ENCODE results near the gene SAMD8.
A peak's percentile ranks its signal among the peaks of the same experiment; 100 is the strongest.
"Not testable (repeated sequence)": the region's sequence is repeated elsewhere in the genome, so short reads cannot be mapped to it uniquely, and the experiment has no call there.

Gene SAMD8

GRCh38 chr10:75107756-75108683 is 3.4 kb upstream of the SAMD8 start:
- DNase-seq, result no peak

DNA sequence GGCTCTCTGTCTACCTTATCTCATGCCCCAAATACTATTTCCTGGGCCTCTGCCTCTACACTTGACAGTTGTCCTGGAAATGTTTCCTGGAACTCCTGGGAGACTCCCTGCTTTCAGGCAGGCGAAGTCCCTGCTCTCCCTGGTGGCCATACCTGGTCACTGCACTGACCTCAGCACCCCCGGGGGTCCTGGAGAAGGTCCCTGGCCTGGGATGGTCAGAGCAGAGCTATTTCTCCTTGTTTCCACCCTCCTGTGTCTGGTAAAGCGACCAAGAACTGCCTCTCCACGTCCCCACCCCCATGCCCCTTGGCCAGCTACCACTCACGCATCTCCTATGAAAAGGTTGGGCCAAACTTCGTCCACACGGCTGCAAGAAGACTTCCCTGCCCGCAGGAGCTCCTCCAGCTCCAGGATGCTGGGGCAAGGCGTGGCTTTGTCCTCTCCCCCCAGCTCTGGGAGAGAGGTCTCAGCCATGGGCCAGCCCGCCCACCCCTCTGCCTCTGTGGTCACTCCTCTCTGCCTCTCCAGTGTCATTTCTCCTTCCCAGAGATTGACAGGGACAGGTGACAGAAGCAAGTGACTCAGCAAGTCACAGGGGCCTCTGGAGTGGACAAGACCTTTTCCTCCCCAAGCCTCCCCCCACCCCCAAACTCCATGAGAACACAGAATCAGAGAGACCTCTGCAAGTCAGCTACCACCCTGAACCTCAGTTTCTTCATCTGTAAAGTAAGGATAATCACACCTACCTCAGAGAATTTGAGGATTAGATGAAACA is 2.6 kb upstream of the SAMD8 start:
- DNase-seq, result peak; percentile 36

DNA sequence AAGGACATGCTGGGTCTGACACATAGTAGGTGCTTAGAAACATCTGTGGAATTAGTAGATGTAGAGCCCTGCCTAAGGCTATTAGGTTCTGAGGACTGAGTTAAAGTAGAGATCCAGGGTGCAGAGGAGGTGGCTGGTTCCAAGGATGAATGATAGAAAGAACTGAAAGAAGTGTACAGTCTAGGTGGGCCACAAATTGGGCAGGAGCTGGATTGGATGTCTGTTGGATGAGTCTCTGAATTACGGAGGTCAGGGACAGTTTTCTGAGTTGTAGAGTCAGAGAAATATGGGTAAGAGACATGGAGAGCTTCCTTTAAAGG is 2.0 kb upstream of the SAMD8 start:
- no peak for DNase-seq

DNA sequence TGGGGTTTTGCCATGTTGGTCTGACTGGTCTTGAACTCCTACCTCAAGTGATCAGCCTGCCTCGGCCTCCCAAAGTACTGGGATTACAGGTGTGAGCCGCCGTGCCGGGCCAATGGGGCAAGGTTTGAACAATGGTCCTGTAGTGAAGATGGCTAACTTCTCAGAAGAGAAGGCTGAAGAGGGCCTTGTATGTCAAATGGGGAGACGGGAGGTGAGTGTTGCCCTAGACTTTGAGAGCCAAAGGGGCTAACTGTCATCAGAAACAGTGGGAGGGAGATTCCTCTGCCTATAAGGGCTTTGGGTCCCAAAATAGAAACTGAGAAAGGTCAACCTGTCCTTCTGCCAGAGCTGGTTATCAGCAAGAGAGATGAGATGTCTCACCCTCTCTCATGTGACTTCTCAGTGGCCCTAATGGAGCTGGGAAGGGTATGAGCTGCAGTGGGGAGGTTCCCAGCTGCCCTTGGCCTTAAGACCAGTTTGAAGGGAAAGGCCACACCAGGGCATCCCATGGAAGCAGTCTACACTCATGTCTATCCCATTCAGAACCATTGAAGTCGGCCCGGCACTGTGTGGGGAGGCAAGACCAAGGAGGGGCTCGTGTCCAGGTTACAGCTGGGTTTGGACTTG is 1.3 kb upstream of the SAMD8 start:
- no peak for DNase-seq

- DNase-seq, result peak; percentile 73
These were observed 637 bp downstream of the SAMD8 start for GRCh38 chr10:75111907-75112679.

DNA sequence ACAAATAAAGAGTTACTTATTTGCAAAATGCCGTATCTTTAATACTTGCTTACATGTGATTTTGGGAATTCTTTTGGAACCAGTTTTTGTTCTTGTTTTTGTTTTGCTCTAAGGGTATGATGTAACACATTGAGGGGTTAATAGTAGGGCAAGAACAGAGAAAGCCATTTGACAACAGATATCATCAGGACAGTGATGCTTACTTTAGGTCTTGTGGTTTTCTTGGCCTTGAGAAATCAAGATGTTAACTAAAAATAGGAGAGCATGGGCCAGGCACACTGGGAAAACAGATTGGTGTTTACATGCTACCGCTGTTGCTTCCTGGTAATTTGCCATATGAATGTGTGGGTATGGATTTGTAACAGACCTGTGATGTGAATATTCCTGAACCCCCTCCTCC is 3.7 kb downstream of the SAMD8 start:
- peak; percentile 67 for DNase-seq

DNA sequence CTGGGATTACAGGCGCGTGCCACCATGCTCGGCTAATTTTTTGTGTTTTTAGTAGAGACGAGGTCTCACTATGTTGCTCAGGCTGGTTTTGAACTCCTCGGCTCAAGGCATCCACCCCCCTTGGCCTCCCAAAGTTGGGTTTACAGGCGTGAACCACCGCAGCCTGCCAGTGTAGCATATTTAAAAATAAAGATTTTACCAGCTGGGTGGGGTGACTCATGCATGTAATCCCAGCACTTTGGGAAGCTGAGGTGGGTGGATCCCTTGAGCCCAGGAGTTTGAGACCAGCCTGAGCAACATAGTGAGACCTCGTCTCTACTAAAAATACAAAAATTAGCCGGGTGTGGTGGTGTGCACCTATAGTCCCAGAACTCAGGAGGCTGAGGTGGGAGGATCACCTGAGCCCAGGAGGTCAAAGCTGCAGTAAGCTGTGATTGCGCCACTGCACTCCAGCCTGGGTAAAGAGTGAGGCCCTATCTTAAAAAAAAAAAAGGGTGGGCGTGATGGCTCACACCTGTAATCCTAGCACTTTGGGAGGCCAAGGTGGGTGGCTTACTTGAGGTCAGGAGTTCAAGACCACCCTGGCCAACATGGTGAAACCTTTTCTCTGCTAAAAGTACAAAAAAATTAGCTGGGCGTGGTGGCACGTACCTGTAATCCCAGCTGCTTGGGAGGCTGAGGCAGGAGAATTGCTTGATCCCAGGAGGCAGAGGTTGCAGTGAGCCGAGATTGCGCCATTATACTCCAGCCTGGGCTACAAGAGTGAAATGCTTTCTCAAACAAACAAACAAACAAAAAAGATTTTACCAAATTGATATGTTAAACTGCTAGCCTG is 5.7 kb downstream of the SAMD8 start:
- DNase-seq, result not testable (repeated sequence)

- no peak for DNase-seq
These were observed 6.5 kb downstream of the SAMD8 start for GRCh38 chr10:75117995-75118394.

- DNase-seq, result not testable (repeated sequence)
These were observed 8.1 kb downstream of the SAMD8 start for GRCh38 chr10:75119444-75120066.

DNA sequence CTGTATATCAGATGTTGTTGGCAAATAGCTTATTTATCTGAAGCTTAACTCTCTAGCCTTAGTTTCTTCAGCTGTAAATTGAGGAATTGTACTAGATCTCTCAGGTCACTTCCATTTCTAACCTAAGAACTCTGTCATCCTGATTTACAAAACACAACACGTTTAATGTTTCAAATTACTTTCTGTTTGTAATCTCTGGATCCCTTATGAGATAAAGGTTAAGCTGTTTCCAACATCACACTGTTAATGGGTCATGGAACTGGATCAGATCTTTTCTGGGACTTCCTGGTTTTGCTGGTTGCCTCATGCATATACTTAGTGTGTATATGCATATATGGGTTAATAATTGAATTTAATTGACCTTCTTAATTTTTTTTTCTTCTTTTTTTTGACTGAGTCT is 9.9 kb downstream of the SAMD8 start:
- DNase-seq, result peak; percentile 14

DNA sequence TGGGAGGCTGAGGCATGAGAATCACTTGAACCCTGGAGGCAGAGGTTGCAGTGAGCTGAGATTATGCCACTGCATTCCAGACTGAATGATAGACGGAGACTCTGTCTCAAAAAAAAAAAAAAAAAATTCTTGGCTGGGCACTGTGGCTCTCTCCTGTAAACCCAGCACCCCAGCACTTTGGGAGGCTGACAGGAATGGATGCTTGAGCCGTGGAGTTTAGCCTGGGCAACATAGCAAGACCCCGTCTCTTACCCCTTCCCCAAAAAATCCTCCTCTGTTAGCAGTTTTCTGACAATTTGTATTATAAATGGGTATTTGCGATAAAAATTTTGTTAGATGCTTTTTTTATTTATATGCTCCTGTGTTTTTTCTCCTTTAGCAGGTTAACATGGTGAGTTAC is 11.0 kb downstream of the SAMD8 start:
- DNase-seq, result no peak

- no peak for DNase-seq
These were observed 11.7 kb downstream of the SAMD8 start for GRCh38 chr10:75123088-75123682.

DNA sequence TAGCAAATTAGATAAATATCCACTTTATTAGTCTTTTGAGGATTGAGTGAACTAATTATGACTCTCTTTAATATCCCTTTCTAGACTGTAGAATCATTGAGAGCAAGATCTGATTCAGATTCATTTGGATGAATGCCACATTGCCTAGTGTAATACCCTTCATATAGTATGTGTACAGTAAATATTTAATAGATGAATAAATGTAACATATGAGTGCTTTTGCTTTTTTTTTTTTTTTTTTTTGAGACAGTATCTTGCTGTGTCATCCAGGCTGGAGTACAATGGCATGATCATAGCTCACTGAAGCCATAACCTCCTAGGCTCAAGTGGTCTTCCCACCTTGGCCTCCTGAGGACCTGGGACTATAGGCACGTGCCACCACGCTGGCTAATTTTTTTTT is 14.8 kb downstream of the SAMD8 start:
- no peak for DNase-seq

- DNase-seq, result peak; percentile 31
These were observed 16.0 kb downstream of the SAMD8 start for GRCh38 chr10:75127471-75127870.

- not testable (repeated sequence) for DNase-seq
These were observed 17.5 kb downstream of the SAMD8 start for GRCh38 chr10:75128985-75129384.

DNA sequence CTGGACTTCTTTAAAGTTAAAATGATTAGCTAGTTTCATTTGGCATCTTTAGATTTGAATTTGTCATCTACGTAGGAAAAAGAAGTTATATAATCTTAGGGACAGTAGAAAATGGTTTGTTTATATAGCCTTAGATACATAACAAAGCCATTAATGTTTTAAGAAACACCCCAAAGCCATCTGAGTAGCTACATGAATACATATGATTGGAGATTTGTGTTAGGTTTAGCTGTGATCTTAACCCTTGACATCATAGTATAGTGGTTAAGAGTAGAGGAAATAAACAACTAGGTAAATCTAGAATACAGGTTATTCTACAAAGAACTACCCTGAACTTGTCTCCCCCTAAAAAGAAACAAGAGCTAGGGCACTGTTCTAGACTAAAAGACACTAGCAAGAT is 18.1 kb downstream of the SAMD8 start:
- DNase-seq, result no peak

DNA sequence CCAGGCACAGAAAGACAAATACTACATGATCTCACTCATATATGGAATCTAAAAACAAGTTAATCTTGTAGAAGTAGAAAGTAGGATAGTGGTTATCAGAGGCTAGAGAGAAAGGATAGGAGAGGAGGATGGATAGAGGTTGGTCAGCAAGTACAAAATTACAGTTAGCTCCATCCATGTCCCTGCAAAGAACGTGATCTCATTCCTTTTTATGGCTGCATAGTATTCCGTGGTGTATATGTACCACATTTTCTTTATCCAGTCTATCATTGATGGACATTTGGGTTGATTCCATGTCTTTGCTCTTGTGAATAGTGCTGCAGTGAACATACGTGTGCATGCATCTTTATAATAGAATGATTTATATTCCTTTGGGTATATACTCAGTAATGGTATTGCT is 22.2 kb downstream of the SAMD8 start:
- DNase-seq, result not testable (repeated sequence)

DNA sequence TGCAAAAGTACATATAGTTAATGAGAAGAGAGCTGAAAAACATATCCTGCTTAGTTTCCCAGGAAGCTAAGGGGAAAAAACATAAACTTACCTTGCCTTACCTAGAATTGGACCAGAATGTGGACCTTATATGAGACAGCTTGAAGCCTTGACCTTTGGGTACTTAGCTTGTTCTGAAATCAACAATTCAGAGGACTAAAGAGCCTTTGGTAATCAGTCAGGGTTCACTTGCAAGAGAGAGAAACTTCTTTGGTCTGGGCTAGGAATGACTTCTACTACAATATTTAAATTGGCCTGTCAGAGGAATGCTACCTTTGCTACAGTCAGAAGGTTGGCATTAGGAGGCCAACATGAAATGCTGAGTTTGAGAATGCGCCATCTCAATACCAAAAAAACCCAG is 24.9 kb downstream of the SAMD8 start:
- no peak for DNase-seq

DNA sequence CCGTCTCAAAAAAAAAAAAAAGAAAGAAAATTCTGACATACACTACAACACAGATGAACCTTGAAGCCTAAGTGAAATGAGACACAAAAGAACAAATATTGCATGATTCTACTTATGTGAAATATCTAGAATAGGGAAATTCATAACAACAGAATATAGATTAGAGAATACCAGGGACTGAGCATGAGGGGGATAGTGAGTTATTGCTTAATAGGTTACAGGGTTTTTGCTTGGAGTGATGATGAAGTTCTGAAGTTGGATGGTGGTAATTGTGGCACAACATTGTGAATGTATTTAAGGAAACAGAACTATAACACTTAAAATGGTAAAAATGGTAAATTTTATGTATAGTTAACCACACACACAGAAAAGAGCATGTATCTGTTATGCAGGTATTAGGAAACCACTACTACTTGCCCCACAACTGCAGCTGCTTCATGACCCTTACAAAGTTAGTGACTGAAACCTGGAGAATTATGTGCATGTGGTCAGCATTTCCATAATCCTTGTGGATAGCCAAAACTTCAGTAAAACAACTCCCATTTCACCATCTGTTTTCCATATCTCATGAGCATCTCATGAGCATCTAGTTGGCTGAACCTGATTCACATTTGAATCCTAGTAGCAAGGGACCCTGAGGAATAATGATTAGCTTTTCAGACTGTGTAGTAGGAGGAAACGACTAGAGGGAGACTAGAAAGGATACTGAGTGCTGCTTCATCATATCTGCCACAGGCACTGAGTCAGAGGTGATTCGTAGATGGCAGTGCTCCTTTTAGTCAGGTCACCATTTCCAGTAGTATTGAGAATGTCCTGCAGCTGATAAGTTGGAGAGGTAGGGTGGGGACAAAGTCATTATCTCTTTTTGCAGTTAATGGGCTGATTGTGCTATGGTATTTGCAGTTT is 26.3 kb downstream of the SAMD8 start:
- peak; percentile 51 for DNase-seq

DNA sequence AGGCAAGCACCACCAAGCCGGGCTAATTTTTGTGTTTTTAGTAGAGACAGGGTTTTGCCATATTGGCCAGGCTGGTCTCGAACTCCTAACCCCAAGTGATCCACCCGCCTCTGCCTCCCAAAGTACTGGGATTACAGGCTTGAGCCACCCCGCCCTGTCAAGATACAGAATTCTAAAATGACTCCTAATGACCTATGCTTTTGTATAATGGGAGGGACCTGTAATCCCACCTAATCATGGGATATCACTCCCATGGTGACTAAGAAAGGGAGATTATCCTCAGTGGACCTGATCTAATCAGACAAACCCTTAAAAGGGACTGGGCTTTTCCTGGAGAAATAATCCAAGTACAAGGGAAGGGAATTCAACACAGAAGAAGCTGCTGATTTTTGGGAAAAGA is 28.8 kb downstream of the SAMD8 start:
- no peak for DNase-seq

All from inflammatory macrophage treated with lipopolysaccharide for 4 hours (primary cell).